Stimulated activated CD8-positive, alpha-beta memory T cell treated with anti-CD3 and anti-CD28 coated beads, Interleukin-4, amount 100 ng/mL, for 24 hours (primary cell): ENCODE measurements around the gene HEATR5B.
"Not testable (repeated sequence)": the region's sequence is repeated elsewhere in the genome, so short reads cannot be mapped to it uniquely, and the experiment has no call there.

Source experiments
- DNase-seq: peaks from one replicate; pipeline ENCODE4 v3.0.0-alpha.2; 2020; ENCODE audit warnings: low read depth

The HEATR5B gene

DNA sequence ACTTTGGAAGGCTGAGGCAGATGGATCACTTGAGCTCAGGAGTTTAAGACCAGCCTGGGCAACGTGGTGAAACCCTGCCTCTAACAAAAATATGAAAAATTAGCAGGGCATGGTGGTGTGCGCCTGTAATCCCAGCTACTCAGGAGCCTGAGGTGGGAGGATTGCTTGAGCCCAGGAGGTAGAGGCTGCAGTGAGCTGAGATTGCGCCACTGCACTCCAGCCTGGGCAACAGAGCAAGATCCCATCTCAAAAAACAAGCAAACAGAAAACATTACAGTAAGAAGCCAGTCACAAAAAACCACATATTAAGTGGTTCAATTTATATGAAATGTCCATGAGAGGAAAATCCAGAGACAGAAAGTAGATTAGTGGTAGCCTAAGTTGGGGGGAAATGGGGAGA lies 105.2 kb downstream of the HEATR5B start:
- DNase-seq: not testable (repeated sequence)

DNA sequence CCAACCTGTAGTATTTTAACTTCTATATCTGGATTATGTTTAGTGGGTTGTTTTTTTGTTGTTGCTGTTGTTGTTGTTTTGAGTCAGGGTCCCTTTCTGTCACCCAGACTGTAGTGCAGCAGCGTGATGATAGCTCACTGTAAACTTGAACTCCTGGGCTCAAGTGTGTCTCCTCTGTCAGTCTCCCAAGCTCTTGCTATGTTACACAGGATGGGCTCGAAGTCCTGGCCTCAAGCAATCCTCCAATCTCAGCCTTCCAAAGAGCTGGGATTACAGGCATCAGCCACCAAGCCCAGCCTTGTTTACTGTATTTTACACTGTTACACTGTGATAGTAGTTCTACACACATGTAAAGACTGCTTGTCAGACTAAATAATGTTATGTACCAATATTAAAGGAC lies 108.1 kb downstream of the HEATR5B start:
- no peak for DNase-seq

DNA sequence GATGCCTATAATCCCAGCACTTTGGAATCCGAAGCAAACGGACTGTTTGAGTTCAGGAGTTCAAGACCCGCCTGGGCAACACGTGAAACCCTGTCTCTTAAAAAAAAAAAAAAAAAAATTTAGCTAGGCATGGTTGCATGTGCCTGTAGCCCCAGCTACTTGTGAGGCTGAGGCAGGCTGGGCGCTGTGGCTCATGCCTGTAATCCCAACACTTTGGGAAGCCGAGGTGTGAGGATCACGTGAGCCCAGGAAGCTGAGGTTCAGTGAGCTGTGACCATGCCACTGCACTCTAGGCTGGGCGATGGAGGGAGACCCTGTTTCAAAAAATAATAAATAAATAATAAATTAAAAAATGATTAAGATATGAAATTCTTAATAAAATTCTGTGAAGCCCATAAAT lies 108.9 kb downstream of the HEATR5B start:
- DNase-seq: no peak

- no peak for DNase-seq
These were observed 110.9 kb downstream of the HEATR5B start for GRCh38 chr2:36973320-36973719.

- no peak for DNase-seq
These were observed 112.2 kb downstream of the HEATR5B start for GRCh38 chr2:36971990-36972389.

DNA sequence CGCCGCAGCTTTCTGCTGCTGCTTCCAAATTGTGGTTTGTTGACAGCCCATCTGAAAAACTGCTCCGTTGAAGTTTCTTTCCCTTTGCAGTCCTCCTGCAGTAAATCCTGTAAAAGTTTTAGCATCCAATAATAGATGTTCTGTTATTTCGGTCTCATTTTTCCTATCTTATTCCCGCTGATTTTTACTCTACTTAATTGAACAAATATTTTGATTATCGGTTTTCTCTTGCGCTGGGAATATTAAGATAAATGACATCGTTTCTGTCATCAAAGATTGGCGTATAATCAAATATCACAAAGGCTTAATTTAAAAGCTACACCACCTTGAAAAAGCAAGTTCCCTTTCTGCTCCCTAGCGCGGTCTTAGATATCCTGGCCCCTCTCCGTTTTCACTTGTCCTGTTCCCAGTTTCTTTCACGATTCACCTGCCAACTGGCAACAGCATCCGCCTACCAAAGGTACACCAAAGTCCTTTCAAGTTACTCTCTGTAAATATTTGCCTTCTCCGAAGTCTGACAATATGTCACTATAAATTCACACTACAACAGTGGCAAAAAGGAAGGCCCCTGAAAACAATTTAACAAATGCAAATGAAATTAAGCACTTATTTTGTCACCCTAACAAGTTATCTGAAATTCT lies 116.8 kb downstream of the HEATR5B start:
- no peak for DNase-seq

DNA sequence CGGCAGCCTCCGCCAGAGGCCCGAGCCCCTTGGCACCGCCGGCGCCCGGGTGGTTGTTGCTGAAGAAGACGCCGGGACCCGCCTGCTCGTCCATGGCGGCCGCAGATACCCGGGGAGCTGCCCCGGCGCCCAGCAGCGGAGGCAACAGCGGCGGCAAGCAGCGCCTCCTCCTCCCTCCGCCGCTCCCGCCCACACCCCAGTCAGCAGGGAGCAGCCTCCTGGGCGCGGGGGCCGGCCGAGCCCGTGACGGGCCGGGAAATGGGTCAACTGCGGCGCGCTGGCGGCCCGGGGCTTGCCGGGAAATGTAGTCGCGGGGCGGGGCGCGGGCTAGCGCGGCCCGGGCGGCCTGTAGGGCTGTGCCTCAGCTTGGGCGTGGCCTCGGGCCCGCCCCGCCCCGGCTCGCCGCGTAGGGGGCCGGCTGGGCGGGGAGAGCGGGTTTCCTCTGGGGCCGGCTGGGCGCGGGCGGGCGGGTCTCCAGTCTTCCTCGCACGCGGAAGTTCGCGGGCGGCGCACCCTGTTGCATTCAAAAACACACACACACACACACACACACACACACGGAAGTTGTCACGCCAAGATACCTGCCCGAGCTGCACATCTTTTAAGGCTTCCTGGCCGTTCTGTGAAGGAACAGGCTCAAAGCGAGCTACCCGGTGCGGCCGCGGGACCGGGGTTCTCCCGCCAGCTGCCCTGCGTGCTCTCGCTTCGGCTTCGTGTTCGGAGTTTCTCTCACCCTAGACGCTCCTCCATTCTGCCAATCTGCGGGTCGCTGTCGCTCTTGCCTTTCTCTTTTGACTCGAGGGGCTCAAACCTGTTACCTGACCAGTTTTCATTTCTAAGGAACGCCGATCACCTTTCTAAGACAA lies 117.6 kb downstream of the HEATR5B start, which contains the start of gene STRN:
Gene STRN (minus strand): TSS at position 167 of the 866 bp plus-strand sequence. CDS start 73 bp downstream, at position 94.
- peak; percentile 96 for DNase-seq

DNA sequence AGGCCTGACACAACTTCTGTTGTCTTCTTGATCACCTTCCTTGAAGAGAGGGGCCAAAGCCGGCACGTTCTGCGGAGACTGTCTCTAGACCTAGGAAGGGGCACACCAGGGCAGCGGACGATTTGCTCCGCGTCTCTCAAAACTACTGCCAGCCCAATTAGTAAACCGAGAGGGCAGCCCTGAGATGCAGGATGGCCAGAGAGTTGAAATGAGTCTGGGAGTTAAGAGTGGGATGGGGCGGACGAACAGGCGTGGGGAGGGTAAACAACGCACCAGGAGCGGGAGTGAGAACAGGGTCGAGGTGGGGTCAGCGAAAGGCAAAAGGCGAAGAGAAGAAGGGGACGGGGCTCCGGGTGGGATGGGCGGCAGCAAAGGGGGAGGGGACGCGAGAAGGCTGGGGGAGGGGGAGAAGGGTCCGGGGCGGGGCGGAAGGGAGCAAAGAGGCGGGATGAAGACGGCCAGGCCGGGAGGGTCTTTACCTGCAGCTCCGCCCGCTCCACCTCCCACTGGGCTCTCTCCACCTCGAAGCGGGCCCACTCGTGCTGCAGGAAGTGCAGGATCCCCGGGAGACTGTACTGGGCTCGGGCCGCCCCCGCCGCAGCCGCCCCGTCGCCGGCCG lies 118.3 kb downstream of the HEATR5B start:
- DNase-seq: no peak

DNA sequence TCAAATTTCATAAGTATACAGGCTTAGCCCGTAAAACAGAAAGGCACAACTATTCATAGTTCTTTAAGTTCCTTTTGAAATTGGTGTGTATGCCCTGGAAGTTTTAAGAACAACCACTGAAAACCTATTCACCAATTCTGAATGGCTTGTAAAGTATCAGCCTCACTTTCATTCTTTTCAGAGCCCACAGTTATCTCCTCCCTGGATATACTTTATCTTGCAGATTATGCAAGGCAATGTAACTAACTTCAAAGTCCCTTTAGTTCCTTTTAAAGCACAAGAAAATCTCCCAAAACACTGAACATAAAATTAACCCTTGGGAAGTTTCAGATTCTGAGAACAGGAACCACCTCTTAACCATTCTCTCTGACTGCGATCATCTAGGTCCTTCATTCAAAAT lies 119.0 kb downstream of the HEATR5B start:
- DNase-seq: no peak

DNA sequence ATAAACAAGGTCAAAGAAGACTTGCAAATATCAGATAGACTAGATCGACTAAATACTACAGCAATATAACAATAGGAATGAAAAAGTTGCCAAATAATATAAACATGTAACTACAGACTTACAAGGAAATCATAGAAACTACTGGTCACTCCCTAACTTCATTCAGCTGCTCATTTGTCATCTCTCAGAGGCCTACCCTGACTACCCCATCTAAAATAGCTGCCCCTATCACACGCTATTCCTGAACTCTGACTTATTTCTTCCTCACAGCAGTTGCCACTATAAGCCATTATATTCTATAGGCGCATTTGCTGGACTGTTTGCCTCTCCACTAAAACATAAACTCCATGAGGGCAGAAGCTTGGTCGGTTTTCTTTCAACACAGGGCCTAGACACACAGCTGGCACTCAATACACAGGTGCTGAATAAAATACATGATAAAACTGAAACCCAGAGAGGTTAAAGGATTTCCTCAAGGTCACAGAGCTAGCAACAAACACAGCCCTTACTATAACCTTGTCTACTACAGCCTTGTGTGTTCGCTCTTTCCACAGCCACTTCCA lies 119.6 kb downstream of the HEATR5B start:
- no peak for DNase-seq

DNA sequence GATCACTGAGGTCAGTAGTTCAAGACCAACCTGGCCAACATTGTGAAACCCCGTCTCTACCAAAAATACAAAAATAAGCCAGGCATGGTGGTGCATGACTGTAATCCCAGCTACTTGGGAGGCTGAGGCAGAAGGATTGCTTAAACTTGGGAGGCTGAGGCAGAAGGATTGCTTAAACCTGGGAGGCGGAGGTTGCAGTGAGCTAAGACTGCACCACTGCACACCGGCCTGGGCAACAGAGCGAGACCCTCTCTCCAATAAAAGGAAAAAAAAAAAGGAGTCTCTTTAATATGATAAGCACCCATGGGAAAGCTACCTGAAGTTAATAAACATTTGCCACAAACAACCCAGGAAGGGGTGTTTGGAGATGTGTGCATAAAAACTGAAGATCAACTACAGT lies 120.4 kb downstream of the HEATR5B start:
- DNase-seq: no peak

DNA sequence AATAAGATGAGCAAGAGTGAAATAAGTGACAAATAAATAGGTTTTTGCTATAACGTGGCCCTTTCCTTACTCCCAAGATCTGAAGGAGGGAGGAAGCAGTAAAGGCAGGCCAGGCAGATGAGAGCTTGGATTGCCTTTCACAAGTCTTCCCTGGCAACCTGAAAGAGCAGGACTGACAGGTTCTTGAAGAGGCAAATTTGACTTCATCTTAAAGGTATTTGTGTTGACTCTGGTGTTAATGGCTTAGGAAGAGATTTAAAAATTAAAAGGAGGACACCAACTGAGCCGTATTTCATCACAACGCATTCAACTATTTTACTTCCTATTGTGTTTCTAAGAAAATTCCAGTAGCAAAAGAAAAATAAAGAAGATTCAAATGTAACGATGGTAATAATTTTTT lies 121.1 kb downstream of the HEATR5B start:
- DNase-seq: no peak

DNA sequence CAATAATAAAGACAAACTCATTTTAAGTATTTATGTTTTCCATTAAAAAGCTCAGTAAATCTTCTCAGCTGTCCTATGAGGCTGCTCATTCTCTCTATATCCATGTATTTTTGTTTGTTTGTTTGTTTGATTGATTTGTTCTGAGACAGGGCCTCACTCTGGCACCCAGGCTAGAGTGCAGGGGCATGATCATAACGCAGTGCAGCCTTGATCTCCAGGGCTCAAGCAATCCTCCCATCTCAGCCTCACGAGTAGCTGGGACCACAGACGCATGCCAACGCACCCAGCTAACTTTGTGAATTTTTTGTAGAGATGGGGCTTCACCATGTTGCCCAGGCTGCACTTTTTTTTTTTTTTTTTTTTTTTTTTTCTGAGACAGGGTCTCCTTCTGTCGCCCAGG lies 123.4 kb downstream of the HEATR5B start:
- DNase-seq: no peak

- DNase-seq: no peak
These were observed 124.0 kb downstream of the HEATR5B start for GRCh38 chr2:36960005-36960675.

GRCh38 chr2:36954977-36955607 lies 129.1 kb downstream of the HEATR5B start:
- DNase-seq: no peak

DNA sequence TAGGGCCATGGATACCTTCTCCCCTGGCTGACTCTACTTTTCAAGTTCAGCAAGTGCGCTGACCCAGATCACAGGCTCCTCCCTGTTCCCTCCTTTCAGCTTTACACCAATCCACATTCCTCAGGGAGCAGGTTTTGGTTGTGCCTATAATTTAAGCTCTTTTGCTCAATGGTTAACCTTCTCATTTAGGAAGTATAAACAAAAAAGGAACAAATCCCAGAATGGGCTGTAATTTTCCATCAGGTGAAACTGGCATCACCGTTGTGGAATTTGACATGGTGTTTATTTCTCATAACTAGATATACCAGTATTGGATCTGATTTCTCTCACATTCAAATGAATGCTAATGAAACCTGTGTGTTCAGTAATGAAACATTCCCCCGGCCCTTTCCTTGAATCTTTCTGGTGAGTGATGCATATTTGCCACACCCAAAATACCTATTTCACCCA lies 131.4 kb downstream of the HEATR5B start:
- DNase-seq: no peak

DNA sequence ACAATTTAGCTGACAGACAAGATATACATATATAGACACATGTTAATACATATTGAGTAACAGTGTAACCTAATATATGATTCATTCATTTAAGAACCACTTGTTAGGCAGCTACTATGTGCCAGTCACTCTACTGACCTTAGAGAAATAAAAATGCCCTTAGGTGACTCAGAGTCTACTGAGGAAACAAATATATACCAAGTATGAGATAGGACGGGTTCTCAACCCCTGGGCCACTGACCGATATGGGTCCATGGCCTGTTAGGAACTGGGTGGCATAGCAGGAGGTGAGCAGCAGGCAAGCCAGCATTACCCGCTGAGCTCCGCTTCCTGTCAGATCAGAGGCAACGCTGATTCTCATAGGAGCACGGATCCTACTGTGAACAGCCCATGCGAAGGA lies 132.6 kb downstream of the HEATR5B start:
- no peak for DNase-seq

GRCh38 chr2:36951027-36951518 lies 133.1 kb downstream of the HEATR5B start:
- no peak for DNase-seq

- no peak for DNase-seq
These were observed 134.3 kb downstream of the HEATR5B start for GRCh38 chr2:36949845-36950244.

GRCh38 chr2:36945240-36945639 lies 138.9 kb downstream of the HEATR5B start:
- DNase-seq: not testable (repeated sequence)

GRCh38 chr2:36941867-36942266 lies 142.3 kb downstream of the HEATR5B start:
- no peak for DNase-seq
